ENCODE data around the gene ZNF503.

The ZNF503 gene

GRCh38 chr10:75431180-75432111, 29.9 kb upstream of the ZNF503 start, which contains the start of gene LRMDA:
LRMDA (plus strand) TSS chr10:75431624.
- in situ Hi-C loops (cut with MboI; ENCODE audit: low sequenced_read_pairs): no loop called here

GRCh38 chr10:75430000-75430763, 28.6 kb upstream of the ZNF503 start:
- in situ Hi-C loops (cut with MboI; ENCODE audit: low sequenced_read_pairs): no loop called here

GRCh38 chr10:75429159-75429827, 27.7 kb upstream of the ZNF503 start:
- in situ Hi-C loops (cut with MboI; ENCODE audit: low sequenced_read_pairs): no loop called here

- in situ Hi-C loops (cut with MboI; ENCODE audit: low sequenced_read_pairs): no loop called here
Observed at GRCh38 chr10:75428434-75429158, 27.0 kb upstream of the ZNF503 start.

- in situ Hi-C loops (cut with MboI; ENCODE audit: low sequenced_read_pairs): no loop called here
Observed at GRCh38 chr10:75427951-75428350, 26.4 kb upstream of the ZNF503 start.

DNA sequence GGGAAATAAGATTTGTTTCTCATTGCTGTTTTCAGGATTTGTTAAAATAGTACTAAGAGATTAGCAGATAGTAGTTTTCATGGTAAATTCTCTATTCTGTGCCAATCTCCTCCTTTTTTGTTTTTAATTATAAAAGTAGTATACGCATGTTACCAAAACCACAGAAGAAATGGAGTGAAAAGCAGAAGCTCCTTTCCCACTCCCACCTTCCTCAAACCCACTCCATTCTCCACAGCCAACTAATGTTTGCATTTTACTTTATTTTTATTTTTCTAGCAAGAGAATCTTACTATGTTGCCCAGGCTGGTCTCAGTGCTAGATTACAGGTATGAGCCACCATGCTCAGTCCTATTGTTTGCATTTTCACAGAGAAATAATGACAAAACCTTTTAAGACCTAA, 25.3 kb upstream of the ZNF503 start:
- in situ Hi-C loops (cut with MboI; ENCODE audit: low sequenced_read_pairs): no loop called here

- in situ Hi-C loops (cut with MboI; ENCODE audit: low sequenced_read_pairs): no loop called here
Observed at GRCh38 chr10:75425291-75426079, 23.9 kb upstream of the ZNF503 start.

DNA sequence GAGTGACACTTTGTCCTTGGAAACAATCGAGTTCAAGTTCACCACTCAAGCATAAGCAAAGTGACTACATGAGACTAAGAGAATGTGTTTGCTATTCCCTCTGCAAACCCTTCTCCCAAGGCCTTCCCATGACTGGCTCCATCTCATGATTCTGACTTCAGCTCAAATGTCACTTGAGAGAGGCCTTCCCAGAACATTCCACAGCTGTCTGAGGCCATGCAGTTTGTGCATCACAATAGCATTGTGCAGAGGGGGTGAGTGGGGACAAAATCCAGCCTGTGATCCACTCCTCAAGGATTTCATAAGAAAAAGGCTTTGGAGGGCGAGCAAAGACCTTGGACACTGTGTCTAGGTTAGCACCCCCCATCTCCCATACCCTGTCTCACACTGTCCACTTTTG, 23.0 kb upstream of the ZNF503 start:
- in situ Hi-C loops (cut with MboI; ENCODE audit: low sequenced_read_pairs): loop anchor here (25.0 kb wide), 1 partner anchor 213 kb away; no protein-coding TSS in a partner anchor

DNA sequence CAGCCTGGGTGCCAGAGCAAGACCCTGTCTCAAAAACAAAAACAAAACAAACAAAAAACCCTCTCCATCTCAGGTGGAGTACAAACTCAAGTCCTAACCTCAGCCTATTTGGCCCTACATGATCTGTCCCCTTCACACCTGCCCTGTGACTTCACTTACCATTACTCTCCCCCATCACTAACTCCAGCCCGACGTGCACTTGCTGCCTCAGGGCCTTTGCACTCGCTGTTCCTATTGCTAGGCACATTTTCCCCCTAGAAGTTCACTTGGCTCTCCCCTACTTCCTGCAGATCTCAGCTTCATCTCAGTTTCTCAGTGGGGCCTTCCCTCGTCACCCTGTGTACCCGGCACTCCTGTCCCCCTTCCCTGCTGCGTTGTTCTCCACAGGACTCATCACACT, 21.3 kb upstream of the ZNF503 start:
- in situ Hi-C loops (cut with MboI; ENCODE audit: low sequenced_read_pairs): loop anchor here (25.0 kb wide), 1 partner anchor 214 kb away; no protein-coding TSS in a partner anchor

GRCh38 chr10:75418712-75419111, 17.1 kb upstream of the ZNF503 start:
- in situ Hi-C loops (cut with MboI; ENCODE audit: low sequenced_read_pairs): loop anchor here (25.0 kb wide), 1 partner anchor 219 kb away; no protein-coding TSS in a partner anchor

DNA sequence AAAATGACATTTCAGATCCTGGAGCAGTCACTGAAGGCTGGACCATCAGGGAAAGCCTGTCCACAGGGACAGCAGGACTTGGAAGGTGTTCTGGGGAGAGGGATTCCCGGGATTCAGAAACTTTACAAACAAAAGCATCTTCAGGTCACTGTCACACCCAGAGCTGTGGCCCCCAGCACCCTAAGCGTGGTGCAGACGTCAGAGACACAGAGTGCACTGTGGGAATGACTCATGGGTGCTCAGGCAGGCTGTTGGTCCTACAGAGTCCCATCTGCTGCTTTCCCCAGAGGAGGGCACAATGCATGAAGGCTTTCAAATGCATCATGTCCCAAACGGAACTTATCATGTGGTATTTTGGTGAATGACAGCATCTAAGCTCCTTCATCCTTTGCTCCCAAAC, 16.7 kb upstream of the ZNF503 start:
- in situ Hi-C loops (cut with MboI; ENCODE audit: low sequenced_read_pairs): loop anchor here (25.0 kb wide), 1 partner anchor 219 kb away; no protein-coding TSS in a partner anchor

- in situ Hi-C loops (cut with MboI; ENCODE audit: low sequenced_read_pairs): loop anchor here (25.0 kb wide), 1 partner anchor 220 kb away; no protein-coding TSS in a partner anchor
Observed at GRCh38 chr10:75417522-75417927, 16.0 kb upstream of the ZNF503 start.

- in situ Hi-C loops (cut with MboI; ENCODE audit: low sequenced_read_pairs): loop anchor here (25.0 kb wide), 1 partner anchor 223 kb away; no protein-coding TSS in a partner anchor
Observed at GRCh38 chr10:75414527-75414926, 13.0 kb upstream of the ZNF503 start.

DNA sequence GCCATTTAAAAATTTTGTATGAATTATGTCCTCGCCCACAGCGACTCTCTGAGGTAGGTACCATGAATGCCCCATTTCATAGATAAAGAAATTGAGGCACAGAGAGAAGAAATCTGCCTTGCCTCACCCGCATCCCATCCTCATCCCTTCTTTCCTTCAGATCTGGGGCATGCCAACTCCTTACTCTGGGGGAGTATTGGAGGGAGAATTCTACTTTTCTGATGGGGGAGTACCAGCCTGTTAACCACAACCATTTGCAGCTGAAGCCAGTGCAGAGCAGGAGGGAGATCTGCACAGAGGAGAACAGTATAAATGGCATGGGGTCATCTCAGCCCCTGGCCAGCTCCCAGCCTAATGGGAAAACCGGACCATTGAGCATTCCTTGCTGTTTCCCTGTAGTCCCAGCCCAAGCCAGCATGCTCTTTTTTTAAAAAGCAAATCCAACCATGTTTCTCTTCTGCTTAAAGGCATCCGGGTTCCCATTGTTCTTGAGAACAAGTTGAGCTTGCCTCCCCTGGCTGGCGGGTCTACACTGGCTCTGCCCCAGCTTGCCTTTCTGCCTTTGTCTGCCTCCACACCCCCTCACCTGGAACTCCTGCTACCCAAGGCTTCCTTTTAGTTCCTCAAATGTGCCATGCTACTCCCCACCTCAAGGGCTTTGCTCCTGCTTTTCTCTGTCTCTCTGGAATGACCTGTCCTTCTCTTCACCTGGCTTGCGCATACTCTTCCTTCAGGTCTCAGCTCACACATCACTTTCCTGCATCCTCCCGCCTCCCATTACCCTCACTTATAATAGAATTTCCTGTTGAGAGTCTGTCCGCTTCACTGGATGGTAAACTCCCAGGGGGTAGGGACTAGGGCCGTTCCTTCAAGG, 8.8 kb upstream of the ZNF503 start:
- in situ Hi-C loops (cut with MboI; ENCODE audit: low sequenced_read_pairs): loop anchor here (25.0 kb wide), 1 partner anchor 227 kb away; no protein-coding TSS in a partner anchor

DNA sequence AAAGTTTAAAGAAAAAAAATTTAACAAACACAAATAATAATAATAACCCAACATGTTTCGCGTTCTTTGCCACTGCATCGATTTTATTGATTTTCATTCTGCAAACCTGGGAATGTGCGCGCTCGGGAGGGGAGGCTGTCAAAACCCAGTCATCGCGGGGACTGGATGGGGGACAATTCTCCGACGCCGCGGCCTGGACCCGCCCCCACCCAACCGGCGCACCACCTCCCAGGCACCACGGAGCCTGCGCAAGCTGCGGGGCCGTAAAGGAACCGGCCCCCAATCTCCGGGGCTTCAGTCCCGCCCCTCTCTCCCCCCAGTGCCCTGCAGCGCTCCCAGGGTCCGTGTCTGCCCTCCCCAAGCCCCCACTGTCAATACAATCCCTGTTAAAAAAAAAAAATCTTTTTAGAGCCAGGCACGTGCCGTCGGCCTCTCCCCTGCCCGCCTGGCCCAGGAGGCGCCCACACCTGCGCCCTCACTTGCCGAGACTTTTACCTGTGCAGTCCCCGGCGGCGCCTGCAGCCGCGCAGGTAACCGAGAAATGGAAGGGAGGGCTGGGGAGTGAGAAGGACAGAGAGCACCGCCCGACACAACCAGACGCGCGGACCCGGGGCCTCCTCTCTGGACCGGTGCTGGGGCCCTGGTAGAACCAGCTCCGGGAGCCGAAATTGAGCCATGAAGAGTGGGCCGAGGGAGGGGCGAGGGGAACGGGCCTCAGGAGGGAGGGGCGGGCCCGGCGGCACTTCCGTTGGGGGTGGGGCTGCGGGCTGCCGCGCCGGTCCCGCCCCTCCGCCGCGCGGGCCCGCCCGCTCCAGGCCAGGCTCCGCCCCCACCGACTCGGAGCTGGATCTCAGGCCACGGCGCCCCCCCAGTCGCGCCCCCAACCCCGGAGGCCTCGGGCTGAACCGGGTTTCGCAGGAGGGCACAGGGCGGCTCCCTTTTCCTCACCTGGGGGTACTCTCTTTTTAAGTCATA, 7.6 kb upstream of the ZNF503 start:
- in situ Hi-C loops (cut with MboI; ENCODE audit: low sequenced_read_pairs): loop anchor here (25.0 kb wide), 1 partner anchor 228 kb away; no protein-coding TSS in a partner anchor

- in situ Hi-C loops (cut with MboI; ENCODE audit: low sequenced_read_pairs): loop anchor here (25.0 kb wide), 1 partner anchor 229 kb away; no protein-coding TSS in a partner anchor
Observed at GRCh38 chr10:75408509-75408875, 6.9 kb upstream of the ZNF503 start.

Measured in HL-60/S4 treated with retinoic acid at 250 ng/mL for 4 days and 3 days (cell line).